DND-41 (cell line): ENCODE measurements around the gene ZNF644.

Source experiments
- EZH2 ChIP-seq: IDR thresholded peaks from 3 replicates; pipeline ENCODE4 v1.6.1; 2012; ENCODE audit warnings: borderline replicate concordance, low read depth, mild to moderate bottlenecking, moderate library complexity, low read length, inconsistent platforms; ENCODE audit not compliant: severe bottlenecking
- TF ChIP-seq, protein P1 (sequence below): IDR thresholded peaks from 2 replicates; pipeline ENCODE4 v1.5.1; 2012; ENCODE audit warnings: borderline replicate concordance, low read length, moderate library complexity, mild to moderate bottlenecking; ENCODE audit not compliant: poor library complexity, severe bottlenecking; ENCODE audit errors: extremely low read depth

DNA sequence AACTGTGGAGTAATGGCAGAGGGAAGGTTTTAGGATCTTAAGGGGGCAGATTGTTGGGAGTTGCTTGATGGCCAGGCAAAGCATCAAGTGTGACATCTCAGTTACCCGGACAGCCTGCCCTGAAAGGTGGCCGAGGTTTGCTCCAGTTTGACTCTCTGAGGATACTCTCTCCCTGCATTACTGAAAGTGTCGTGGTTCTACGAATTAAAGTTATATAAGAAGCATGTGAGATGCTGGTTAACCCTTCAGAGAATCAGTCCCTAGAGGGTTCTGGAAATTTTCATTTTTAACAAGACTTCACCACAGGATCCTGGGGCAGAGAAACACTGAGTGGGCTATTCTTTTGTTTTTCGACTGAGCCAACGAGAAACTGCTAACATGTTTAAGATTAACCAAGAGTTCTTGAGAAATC is 689 bp upstream of the ZNF644 start:
- TF ChIP-seq, protein P1, sequence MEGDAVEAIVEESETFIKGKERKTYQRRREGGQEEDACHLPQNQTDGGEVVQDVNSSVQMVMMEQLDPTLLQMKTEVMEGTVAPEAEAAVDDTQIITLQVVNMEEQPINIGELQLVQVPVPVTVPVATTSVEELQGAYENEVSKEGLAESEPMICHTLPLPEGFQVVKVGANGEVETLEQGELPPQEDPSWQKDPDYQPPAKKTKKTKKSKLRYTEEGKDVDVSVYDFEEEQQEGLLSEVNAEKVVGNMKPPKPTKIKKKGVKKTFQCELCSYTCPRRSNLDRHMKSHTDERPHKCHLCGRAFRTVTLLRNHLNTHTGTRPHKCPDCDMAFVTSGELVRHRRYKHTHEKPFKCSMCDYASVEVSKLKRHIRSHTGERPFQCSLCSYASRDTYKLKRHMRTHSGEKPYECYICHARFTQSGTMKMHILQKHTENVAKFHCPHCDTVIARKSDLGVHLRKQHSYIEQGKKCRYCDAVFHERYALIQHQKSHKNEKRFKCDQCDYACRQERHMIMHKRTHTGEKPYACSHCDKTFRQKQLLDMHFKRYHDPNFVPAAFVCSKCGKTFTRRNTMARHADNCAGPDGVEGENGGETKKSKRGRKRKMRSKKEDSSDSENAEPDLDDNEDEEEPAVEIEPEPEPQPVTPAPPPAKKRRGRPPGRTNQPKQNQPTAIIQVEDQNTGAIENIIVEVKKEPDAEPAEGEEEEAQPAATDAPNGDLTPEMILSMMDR, result no peak
- TF ChIP-seq EZH2, result no peak
